ENCODE results near the gene PPFIBP2.

The PPFIBP2 gene

DNA sequence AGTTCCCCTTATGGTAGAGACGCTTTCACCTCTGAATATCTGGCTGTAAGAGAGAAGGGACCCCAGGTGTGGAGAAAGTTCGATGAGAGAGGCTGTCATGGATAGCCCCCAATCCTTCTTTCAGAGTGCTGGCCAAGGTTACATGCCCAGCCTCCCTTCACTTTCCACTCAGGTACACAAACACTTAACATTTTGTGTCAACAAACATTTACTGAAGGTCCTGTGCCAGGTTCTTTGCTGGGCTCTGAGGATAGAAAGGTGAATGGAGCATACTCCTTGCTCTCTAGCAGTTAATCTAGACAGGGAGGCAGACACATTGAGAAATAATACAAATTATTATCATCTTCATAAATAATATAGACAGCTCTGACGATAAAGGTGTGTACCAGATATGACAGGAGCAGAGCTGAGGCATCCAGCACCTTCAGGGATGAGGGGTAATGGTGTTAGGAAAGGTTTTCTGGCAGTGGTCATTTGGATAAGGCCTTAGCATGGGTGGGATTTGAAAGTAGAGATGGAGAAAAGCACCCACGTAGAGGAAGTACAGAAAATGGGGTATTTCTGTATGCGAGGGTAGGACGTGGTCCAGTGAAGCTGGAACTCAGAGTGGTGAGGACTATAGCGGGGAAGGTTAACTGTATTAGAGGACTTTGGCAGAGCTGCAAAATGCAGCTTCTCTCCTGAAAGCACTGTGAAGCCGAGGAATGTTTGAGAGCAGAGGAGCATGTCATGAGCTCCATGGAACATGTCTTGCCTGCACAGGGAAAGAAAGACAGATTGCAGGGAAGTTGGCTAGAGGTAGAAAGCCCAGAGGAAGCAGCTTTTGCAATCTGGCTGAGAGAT is 19.6 kb downstream of the PPFIBP2 start:
- H3K27ac ChIP-seq (ENCODE audit: low read depth in 2 of 2, low read length in 2 of 2): no peak overlapping the region
- H3K9me3 ChIP-seq (ENCODE audit: control insufficient read depth in 2 of 2, low read length in 2 of 2): no peaks in the 10 kb centered on the region
- no peaks in the 10 kb centered on the region for H3K36me3 ChIP-seq (ENCODE audit: control insufficient read depth in 2 of 2, insufficient read depth in 2 of 2, low read length in 2 of 2)

DNA sequence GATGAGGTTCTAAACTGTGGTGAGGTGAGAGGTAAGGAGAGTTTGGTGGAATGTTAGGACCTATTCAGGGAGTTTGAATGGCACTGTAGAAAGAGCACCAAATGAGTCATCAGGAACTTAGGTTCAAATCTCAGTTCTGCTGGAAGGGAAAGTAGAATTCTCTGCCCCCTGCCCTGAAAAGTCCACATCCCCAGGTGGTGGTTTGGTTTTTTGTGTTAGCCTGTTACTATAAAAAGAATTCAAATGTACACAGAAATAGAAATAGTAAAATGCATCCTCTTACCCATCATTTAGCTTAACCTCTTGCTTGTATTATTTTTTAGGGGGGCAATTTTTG is 20.2 kb downstream of the PPFIBP2 start:
- Histone ChIP-seq H3K27me3 (ENCODE audit: control insufficient read depth in 2 of 2, insufficient read depth in 2 of 2, low read length in 2 of 2) (no peaks in the 10 kb centered on the region), H3K4me3 (ENCODE audit: low read length in 2 of 2) (no peak overlapping the region), H3K4me1 (ENCODE audit: control insufficient read depth in 2 of 2, insufficient read depth in 2 of 2, low read length in 2 of 2) (peaks cover 9 to 21% of the 10 kb centered on the region in 2 donors), H3K9ac (ENCODE audit: low read depth in 1 of 2, low read length in 2 of 2) (no peak overlapping the region), H3K36me3 (ENCODE audit: control insufficient read depth in 2 of 2, insufficient read depth in 2 of 2, low read length in 2 of 2) (no peaks in the 10 kb centered on the region), H3K9me3 (ENCODE audit: control insufficient read depth in 2 of 2, low read length in 2 of 2) (no peaks in the 10 kb centered on the region), H3K27ac (ENCODE audit: low read depth in 2 of 2, low read length in 2 of 2) (no peak overlapping the region)

More for the DNA sequence above, 19.6 kb downstream of the PPFIBP2 start:
- peaks cover 4 to 17% of the 10 kb centered on the region in 2 donors for H3K4me1 ChIP-seq (ENCODE audit: control insufficient read depth in 2 of 2, insufficient read depth in 2 of 2, low read length in 2 of 2)
- H3K9ac ChIP-seq (ENCODE audit: low read depth in 1 of 2, low read length in 2 of 2): no peak overlapping the region
- H3K4me3 ChIP-seq (ENCODE audit: low read length in 2 of 2): no peak overlapping the region
- H3K27me3 ChIP-seq (ENCODE audit: control insufficient read depth in 2 of 2, insufficient read depth in 2 of 2, low read length in 2 of 2): no peaks in the 10 kb centered on the region

DNA sequence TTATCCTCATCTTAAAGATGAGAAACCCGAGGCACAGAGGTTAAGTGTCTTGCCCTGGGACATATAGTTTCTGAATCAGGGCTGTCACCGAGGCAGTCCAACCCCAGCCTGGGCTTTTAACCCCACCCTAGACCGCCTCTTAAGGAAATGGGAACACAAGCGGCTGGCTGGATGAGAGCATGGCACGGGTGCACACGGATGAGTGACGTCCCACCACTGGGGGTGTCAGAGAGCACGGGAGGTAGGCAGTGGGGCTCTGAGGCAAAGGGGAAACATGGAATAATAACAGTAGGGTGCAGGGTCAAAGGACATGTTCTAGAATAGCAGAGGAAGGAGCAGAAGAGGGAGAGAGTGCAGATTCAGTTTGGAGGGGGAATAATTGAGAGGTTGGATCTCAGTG is 22.3 kb downstream of the PPFIBP2 start:
- Histone ChIP-seq H3K4me3 (ENCODE audit: low read length in 2 of 2) (no peak overlapping the region), H3K27me3 (ENCODE audit: control insufficient read depth in 2 of 2, insufficient read depth in 2 of 2, low read length in 2 of 2) (no peaks in the 10 kb centered on the region), H3K36me3 (ENCODE audit: control insufficient read depth in 2 of 2, insufficient read depth in 2 of 2, low read length in 2 of 2) (no peaks in the 10 kb centered on the region), H3K27ac (ENCODE audit: low read depth in 2 of 2, low read length in 2 of 2) (no peak overlapping the region), H3K9me3 (ENCODE audit: control insufficient read depth in 2 of 2, low read length in 2 of 2) (no peaks in the 10 kb centered on the region), H3K4me1 (ENCODE audit: control insufficient read depth in 2 of 2, insufficient read depth in 2 of 2, low read length in 2 of 2) (peaks cover 9 to 21% of the 10 kb centered on the region in 2 donors), H3K9ac (ENCODE audit: low read depth in 1 of 2, low read length in 2 of 2) (no peak overlapping the region)

DNA sequence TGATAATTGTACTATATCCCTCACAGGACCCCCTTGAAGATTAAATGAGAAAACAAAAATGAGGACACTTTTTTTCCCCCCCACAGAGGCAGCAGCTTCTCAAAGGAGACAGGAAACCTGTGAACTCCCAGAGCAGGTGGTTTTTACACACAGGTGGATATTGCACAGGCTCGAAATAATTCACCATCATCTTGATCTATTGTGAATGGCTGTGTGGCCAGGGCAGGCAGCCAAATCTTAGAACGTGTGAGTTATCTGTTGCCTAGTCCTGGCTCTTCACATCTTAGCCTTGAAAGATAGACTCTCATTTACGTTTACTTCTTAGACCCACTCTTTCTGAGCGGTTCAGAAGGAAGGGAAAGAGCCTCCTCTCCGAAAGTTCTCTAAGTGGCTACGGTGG is 23.5 kb downstream of the PPFIBP2 start:
- Histone ChIP-seq H3K4me1 (ENCODE audit: control insufficient read depth in 2 of 2, insufficient read depth in 2 of 2, low read length in 2 of 2) (peaks cover 9 to 21% of the 10 kb centered on the region in 2 donors), H3K9ac (ENCODE audit: low read depth in 1 of 2, low read length in 2 of 2) (no peak overlapping the region), H3K27me3 (ENCODE audit: control insufficient read depth in 2 of 2, insufficient read depth in 2 of 2, low read length in 2 of 2) (no peaks in the 10 kb centered on the region), H3K36me3 (ENCODE audit: control insufficient read depth in 2 of 2, insufficient read depth in 2 of 2, low read length in 2 of 2) (no peaks in the 10 kb centered on the region), H3K4me3 (ENCODE audit: low read length in 2 of 2) (no peak overlapping the region), H3K9me3 (ENCODE audit: control insufficient read depth in 2 of 2, low read length in 2 of 2) (no peaks in the 10 kb centered on the region), H3K27ac (ENCODE audit: low read depth in 2 of 2, low read length in 2 of 2) (no peak overlapping the region)

DNA sequence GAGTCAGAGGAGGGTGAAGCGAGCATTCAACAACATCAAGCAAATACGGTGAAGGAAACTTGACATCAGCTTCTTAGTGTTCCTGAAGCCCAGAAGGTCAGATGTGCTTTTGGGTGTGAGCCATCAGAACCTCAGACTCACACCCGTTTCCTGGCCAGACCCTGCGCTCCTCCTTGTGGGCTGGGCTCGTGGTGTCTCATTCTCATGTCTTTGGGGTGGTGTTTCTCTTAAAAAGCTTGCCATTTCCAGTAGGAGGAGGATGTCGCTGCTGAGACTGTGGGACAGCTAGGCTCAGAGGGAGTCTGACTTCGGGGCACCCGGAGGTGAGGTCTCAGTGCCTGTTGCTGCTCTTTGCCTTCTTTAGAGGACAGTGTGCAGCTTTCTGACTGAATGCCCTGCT is 24.2 kb downstream of the PPFIBP2 start:
- H3K36me3 ChIP-seq (ENCODE audit: control insufficient read depth in 2 of 2, insufficient read depth in 2 of 2, low read length in 2 of 2): no peaks in the 10 kb centered on the region
- no peaks in the 10 kb centered on the region for H3K27me3 ChIP-seq (ENCODE audit: control insufficient read depth in 2 of 2, insufficient read depth in 2 of 2, low read length in 2 of 2)
- no peak overlapping the region for H3K27ac ChIP-seq (ENCODE audit: low read depth in 2 of 2, low read length in 2 of 2)
- no peak overlapping the region for H3K4me3 ChIP-seq (ENCODE audit: low read length in 2 of 2)
- H3K9me3 ChIP-seq (ENCODE audit: control insufficient read depth in 2 of 2, low read length in 2 of 2): no peaks in the 10 kb centered on the region
- H3K9ac ChIP-seq (ENCODE audit: low read depth in 1 of 2, low read length in 2 of 2): no peak overlapping the region
- peaks cover 9 to 21% of the 10 kb centered on the region in 2 donors for H3K4me1 ChIP-seq (ENCODE audit: control insufficient read depth in 2 of 2, insufficient read depth in 2 of 2, low read length in 2 of 2)

DNA sequence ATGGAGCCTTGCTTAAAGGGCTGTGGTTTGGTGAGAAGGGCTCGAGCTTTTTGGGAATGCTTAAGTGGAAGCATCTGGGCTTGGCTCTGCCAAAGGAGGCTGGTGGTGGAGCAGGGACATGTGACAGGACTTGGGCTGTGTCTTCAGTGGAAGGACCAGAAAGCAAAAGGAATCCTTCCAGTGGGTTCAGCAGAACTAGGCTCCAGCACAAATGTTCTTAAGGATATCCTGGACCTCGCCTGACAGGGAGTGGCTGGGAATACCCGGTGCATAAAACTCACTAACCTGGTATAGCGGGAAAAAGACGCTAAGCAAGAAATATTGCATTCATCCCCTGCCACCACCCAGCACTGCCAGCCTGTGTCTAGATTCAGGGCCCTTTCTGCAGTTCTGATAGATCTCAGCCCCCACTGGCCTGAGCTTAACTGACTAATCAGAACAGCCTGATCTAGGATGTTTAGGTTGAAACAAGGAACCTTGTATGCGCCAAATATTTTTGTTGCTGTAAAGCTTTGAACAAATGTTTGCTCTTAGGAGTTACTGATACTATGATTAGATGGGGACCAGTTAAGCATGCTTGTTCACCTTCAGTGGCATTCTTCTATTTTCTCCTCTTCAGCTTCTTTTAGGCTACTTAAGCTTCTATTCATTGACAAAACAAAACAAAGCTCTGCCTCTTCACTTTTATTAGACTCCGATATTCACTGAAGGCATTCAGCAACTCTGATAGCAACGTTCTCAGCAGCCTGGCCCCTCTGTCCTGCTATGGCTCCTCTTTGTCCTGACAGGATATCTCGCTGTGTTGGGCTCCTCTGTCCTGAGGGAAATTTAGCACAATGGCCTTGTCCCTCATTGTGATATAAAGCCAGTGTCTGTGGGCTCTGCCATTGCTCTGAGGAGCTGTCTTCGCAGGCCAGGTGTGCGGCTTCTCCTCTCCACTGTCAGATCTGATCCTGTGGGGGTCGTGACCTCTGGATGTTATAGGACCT is 25.0 kb downstream of the PPFIBP2 start:
- Histone ChIP-seq H3K36me3 (ENCODE audit: control insufficient read depth in 2 of 2, insufficient read depth in 2 of 2, low read length in 2 of 2) (no peaks in the 10 kb centered on the region), H3K27ac (ENCODE audit: low read depth in 2 of 2, low read length in 2 of 2) (no peak overlapping the region), H3K27me3 (ENCODE audit: control insufficient read depth in 2 of 2, insufficient read depth in 2 of 2, low read length in 2 of 2) (no peaks in the 10 kb centered on the region), H3K9me3 (ENCODE audit: control insufficient read depth in 2 of 2, low read length in 2 of 2) (no peaks in the 10 kb centered on the region), H3K4me3 (ENCODE audit: low read length in 2 of 2) (no peak overlapping the region), H3K9ac (ENCODE audit: low read depth in 1 of 2, low read length in 2 of 2) (no peak overlapping the region), H3K4me1 (ENCODE audit: control insufficient read depth in 2 of 2, insufficient read depth in 2 of 2, low read length in 2 of 2) (peaks cover 9 to 21% of the 10 kb centered on the region in 2 donors)

DNA sequence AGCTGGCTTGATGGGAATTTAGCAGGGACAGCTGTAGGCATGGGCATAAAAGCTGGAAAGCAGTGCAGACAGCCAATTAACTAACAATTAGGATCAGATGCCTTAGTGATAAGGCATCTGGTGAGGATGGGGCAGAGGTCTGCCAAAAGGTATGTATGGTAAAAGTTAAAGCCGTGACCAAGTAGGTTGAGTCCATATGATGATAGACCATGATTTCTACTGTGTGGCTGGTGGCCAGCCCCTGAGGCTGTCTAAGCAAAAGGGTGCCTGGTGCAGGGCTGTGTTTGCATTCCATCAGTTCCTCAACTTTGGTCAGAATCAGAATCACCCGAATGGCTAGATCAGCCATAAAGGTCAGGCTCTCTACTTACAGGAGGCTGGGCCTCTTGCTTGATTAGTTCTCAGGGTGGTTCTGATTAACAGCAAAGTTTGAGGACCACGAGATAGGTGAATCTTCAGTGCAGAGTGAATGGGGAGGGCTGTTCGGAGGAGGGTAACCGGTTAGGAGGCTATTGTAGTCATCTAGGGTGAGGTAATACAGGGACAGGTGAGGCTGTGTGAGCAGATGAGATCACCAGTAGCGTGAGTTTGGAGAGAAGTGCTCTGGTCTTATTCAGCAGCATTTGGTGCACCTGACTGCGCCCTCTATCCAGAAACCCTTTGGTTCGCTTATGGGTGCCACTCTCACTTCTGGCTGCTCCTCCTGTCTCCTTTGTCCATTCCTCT is 27.2 kb downstream of the PPFIBP2 start:
- Histone ChIP-seq H3K27ac (ENCODE audit: low read depth in 2 of 2, low read length in 2 of 2) (no peak overlapping the region), H3K4me1 (ENCODE audit: control insufficient read depth in 2 of 2, insufficient read depth in 2 of 2, low read length in 2 of 2) (peaks cover 9 to 16% of the 10 kb centered on the region in 2 donors), H3K27me3 (ENCODE audit: control insufficient read depth in 2 of 2, insufficient read depth in 2 of 2, low read length in 2 of 2) (no peaks in the 10 kb centered on the region), H3K36me3 (ENCODE audit: control insufficient read depth in 2 of 2, insufficient read depth in 2 of 2, low read length in 2 of 2) (no peaks in the 10 kb centered on the region), H3K9me3 (ENCODE audit: control insufficient read depth in 2 of 2, low read length in 2 of 2) (no peaks in the 10 kb centered on the region), H3K9ac (ENCODE audit: low read depth in 1 of 2, low read length in 2 of 2) (no peak overlapping the region), H3K4me3 (ENCODE audit: low read length in 2 of 2) (no peak overlapping the region)

DNA sequence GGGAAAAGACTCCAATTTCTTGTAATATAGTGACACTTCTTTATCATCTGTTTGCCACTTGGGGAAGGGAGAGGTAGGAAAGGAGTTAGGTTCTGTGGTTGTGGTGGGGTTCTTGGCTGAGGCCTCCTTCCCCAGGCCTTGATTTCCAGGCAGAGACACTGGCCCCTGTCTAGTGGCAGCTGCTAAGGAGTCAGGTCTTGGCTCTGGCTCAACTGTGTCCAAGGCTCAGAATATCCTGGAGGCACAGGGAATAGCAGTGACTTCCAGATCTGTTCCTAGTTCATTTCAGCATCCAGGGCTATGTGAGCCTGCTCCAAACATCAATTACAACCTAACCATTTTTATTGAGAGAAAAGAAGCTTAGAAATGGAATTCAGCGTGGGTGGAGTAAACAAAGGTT is 29.5 kb downstream of the PPFIBP2 start:
- Histone ChIP-seq H3K4me1 (ENCODE audit: control insufficient read depth in 2 of 2, insufficient read depth in 2 of 2, low read length in 2 of 2) (peaks cover 5 to 7% of the 10 kb centered on the region in 2 donors), H3K27me3 (ENCODE audit: control insufficient read depth in 2 of 2, insufficient read depth in 2 of 2, low read length in 2 of 2) (no peaks in the 10 kb centered on the region), H3K9me3 (ENCODE audit: control insufficient read depth in 2 of 2, low read length in 2 of 2) (no peaks in the 10 kb centered on the region), H3K4me3 (ENCODE audit: low read length in 2 of 2) (no peak overlapping the region), H3K9ac (ENCODE audit: low read depth in 1 of 2, low read length in 2 of 2) (no peak overlapping the region), H3K36me3 (ENCODE audit: control insufficient read depth in 2 of 2, insufficient read depth in 2 of 2, low read length in 2 of 2) (no peaks in the 10 kb centered on the region), H3K27ac (ENCODE audit: low read depth in 2 of 2, low read length in 2 of 2) (no peak overlapping the region)

DNA sequence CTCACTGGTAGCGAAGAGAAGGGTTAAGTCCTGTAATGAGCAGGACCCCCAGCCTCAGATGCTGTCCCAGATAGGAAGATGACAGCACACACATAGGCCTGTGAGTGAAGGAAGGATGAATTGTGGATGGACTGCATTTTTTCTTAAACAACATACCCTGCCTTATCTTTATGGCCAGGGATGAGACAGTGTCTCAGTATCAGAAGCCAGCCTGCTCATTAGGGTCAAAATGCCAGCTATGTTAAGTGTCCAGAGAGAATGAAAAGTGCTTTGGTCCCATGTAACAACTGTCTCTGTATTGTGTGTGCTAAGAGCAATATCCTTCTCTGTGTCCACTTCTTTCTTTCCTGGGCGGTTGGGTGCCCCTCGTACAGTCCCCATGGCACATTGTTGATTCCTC is 30.2 kb downstream of the PPFIBP2 start:
- Histone ChIP-seq H3K36me3 (ENCODE audit: control insufficient read depth in 2 of 2, insufficient read depth in 2 of 2, low read length in 2 of 2) (no peaks in the 10 kb centered on the region), H3K27ac (ENCODE audit: low read depth in 2 of 2, low read length in 2 of 2) (no peak overlapping the region), H3K27me3 (ENCODE audit: control insufficient read depth in 2 of 2, insufficient read depth in 2 of 2, low read length in 2 of 2) (no peaks in the 10 kb centered on the region), H3K9me3 (ENCODE audit: control insufficient read depth in 2 of 2, low read length in 2 of 2) (no peaks in the 10 kb centered on the region), H3K9ac (ENCODE audit: low read depth in 1 of 2, low read length in 2 of 2) (no peak overlapping the region), H3K4me3 (ENCODE audit: low read length in 2 of 2) (no peak overlapping the region), H3K4me1 (ENCODE audit: control insufficient read depth in 2 of 2, insufficient read depth in 2 of 2, low read length in 2 of 2) (no peaks in the 10 kb centered on the region)

All from mucosa of rectum (tissue), 2 donors.